Stimulated activated CD8-positive, alpha-beta memory T cell treated with anti-CD3 and anti-CD28 coated beads, Interleukin-15, amount 100 ng/mL, for 48 hours (primary cell): ENCODE data around the gene NAALADL2.

Experiments
- DNase-seq, 2 donors: peaks; one replicate each; pipeline ENCODE4 v3.0.0-alpha.2; 2020; ENCODE audit warnings: low read depth in 2 of 2

The NAALADL2 gene

DNA sequence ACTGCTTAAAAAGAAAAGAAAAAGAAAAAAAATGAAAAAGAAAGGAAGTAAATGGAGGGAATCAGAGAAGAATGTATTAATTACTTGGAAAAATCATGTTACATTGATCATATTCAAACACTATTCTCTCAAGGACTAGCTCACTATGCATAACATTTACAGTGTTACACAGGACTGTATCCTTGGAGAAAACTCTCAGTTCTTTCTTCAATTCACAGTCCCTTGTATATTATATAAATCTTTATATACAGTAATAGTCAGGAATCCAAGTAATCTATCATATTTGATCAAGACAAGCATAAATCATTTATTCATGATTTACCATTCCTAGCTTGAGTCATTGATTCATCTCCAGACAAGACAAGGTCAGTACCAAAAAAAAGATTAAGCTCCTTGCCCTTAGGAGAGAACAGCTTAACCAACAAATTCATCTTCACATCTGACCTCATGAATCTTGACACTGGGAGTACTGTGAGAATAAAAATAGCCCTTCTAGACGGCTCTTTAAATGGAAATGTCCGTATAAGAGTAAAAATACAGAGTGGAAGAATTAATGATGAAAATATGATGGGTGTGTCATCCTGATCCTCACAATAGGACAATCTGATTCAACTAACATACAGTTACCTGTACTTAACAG, 980.4 kb downstream of the NAALADL2 start:
- DNase-seq, result no peak

- DNase-seq, result no peak
Observed at GRCh38 chr3:175851541-175851940, 992.4 kb downstream of the NAALADL2 start.

DNA sequence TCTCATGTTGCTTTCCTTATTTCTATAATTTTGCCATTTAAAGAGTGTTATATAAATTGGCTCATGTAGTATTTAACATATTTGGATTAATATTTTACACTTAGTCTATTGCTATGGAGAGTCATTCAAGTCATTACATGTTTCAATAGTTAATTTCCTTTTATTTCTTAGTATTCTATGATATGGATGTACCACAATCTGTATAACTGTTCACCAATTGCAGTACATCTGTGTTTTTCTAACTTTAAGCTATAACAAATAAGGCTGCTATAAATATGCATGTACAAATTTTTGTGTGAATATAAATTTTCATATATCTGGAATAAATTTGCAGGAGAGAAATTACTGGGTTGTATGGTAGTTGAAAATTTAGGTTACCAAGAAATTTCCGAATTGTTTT, 993.4 kb downstream of the NAALADL2 start:
- DNase-seq, result no peak

- DNase-seq, result no peak
Observed at GRCh38 chr3:175857666-175858270, 998.6 kb downstream of the NAALADL2 start.
